GM21529 (cell line): ENCODE results near the gene ZFAND2B.

ENCODE experiments used
- ATAC-seq: cut with Tn5 transposase; IDR thresholded peaks from one replicate; pipeline ENCODE4 v1.9.1; 2021; ENCODE audit not compliant: unreplicated experiment

Gene ZFAND2B

GRCh38 chr2:219204425-219205164 lies 2.0 kb upstream of the ZFAND2B start:
- ATAC-seq = no peak

GRCh38 chr2:219205165-219205538 lies 1.4 kb upstream of the ZFAND2B start:
- no peak for ATAC-seq

- no peak for ATAC-seq
These were observed 628 bp upstream of the ZFAND2B start for GRCh38 chr2:219205981-219206327.

- ATAC-seq = no peak
These were observed 727 bp downstream of the ZFAND2B start for GRCh38 chr2:219207134-219207883.

- ATAC-seq = no peak
These were observed 1.5 kb downstream of the ZFAND2B start for GRCh38 chr2:219207884-219208740.

- ATAC-seq = no peak
These were observed 2.9 kb downstream of the ZFAND2B start for GRCh38 chr2:219209236-219210195.

- no peak for ATAC-seq
These were observed 3.8 kb downstream of the ZFAND2B start for GRCh38 chr2:219210196-219210885.

- ATAC-seq = no peak
These were observed 4.3 kb downstream of the ZFAND2B start for GRCh38 chr2:219210886-219211362.

- ATAC-seq = no peak
These were observed 6.4 kb downstream of the ZFAND2B start for GRCh38 chr2:219213026-219213415.

GRCh38 chr2:219213486-219214071 lies 7.0 kb downstream of the ZFAND2B start:
- no peak for ATAC-seq

- ATAC-seq = no peak
These were observed 7.6 kb downstream of the ZFAND2B start for GRCh38 chr2:219214141-219214540.

- ATAC-seq = no peak
These were observed 8.2 kb downstream of the ZFAND2B start for GRCh38 chr2:219214786-219215185.

- no peak for ATAC-seq
These were observed 9.4 kb downstream of the ZFAND2B start for GRCh38 chr2:219215871-219216534.

GRCh38 chr2:219216535-219216915 lies 9.9 kb downstream of the ZFAND2B start:
- no peak for ATAC-seq

GRCh38 chr2:219218217-219218731 lies 11.7 kb downstream of the ZFAND2B start:
- peak; percentile 36 for ATAC-seq

GRCh38 chr2:219218732-219219701 lies 12.4 kb downstream of the ZFAND2B start, which contains the start of gene ABCB6:
Gene ABCB6 (minus strand): TSS chr2:219218958. CDS start chr2:219218673, 285 bp downstream.
- peak; percentile 79 for ATAC-seq

- no peak for ATAC-seq
These were observed 13.4 kb downstream of the ZFAND2B start for GRCh38 chr2:219219784-219220532.
